Naive B cell (primary cell): ENCODE measurements around the gene GRIP1. TPM values are rescaled to one million over a fixed set of nuclear protein-coding genes. Genes with fewer than 3 reads are reported as not detected.

Experiments used
- ATAC-seq, 2 donors: fragments of 150-1000 bp; cut with Tn5 transposase; 2 replicates each; pipeline ENCODE4 v1.10.0; 2021; ENCODE audit warnings: low read depth in 2 of 2, mild to moderate bottlenecking in 2 of 2, moderate library complexity in 2 of 2
- DNase-seq: peaks from one replicate; pipeline ENCODE4 v3.0.0; 2022
- H3K27ac Mint-ChIP-seq, 6 donors: one replicate each; pipeline ENCODE4 v1.8.0; 2020 to 2022; ENCODE audit warnings: mild to moderate bottlenecking in 6 of 6, mixed read lengths in 6 of 6, moderate library complexity in 5 of 6, inconsistent platforms in 2 of 6
- H3K27me3 Mint-ChIP-seq, 3 donors: one replicate each; pipeline ENCODE4 v1.8.0; 2021 to 2022; ENCODE audit warnings: mixed read lengths in 3 of 3, mild to moderate bottlenecking in 1 of 3
- H3K36me3 Mint-ChIP-seq, 2 donors: one replicate each; pipeline ENCODE4 v1.8.0; 2020 to 2022; ENCODE audit warnings: mixed read lengths in 2 of 2, inconsistent platforms in 1 of 2, mild to moderate bottlenecking in 1 of 2
- H3K4me1 Mint-ChIP-seq, 3 donors: one replicate each; pipeline ENCODE4 v1.8.0; 2020 to 2022; ENCODE audit warnings: mixed read lengths in 3 of 3, inconsistent platforms in 1 of 3, mild to moderate bottlenecking in 1 of 3, moderate library complexity in 1 of 3
- H3K4me3 Mint-ChIP-seq, 8 donors: one replicate each; pipeline ENCODE4 v1.8.0; 2020 to 2022; ENCODE audit warnings: mild to moderate bottlenecking in 8 of 8, mixed read lengths in 8 of 8, moderate library complexity in 8 of 8, inconsistent platforms in 2 of 8
- H3K9me3 Mint-ChIP-seq, 7 donors: one replicate each; pipeline ENCODE4 v1.8.0; 2020 to 2022; ENCODE audit warnings: mixed read lengths in 7 of 7, mild to moderate bottlenecking in 5 of 7, inconsistent platforms in 2 of 7, moderate library complexity in 1 of 7
- polyA plus RNA-seq, 6 donors: library from polyadenylated mRNA; unstranded; fragments of 300-500 nt; fragmentation: Illumina TruSeq; gene quantifications; one replicate each; pipeline ENCODE4 v1.2.3, GENCODE V29; 2021; ENCODE audit warnings: low read depth in 6 of 6

GRIP1 gene
- polyA plus RNA-seq, 6 donors from 2014 or later, result 0.25 to 0.45 (median 0.44) TPM; not detected in 2

DNA sequence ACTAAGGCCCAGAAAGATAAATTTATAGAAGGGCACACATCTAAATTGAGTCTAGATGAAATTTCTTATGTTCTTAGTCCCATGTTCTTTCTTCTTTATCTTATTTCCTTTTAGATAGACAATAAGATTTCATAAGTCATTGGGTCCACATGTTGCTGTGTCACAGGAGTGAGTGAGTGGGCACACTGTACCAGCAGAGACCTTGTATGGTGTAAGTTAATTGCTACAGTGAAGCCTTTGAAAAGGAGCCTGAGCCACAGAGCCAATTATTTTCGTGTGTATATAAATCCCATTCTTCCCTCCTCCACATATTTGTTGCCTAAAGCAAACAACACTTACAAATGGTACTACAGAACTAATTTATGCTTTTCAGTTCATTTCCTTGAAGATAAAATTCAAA is 79.1 kb downstream of the GRIP1 start:
- ATAC-seq, result no peak
- Mint-ChIP-seq H3K9me3 (no peaks in the 10 kb centered on the region), H3K36me3 (no peaks in the 10 kb centered on the region), H3K4me1 (peaks cover 6 to 17% (median 6%) of the 10 kb centered on the region in 3 donors), H3K27ac (no peak overlapping the region), H3K4me3 (no peak overlapping the region), H3K27me3 (no peaks in the 10 kb centered on the region)
- DNase-seq, result no peak

GRCh38 chr12:66598608-66599007 is 80.3 kb downstream of the GRIP1 start:
- DNase-seq, result no peak
- no peaks in the 10 kb centered on the region for H3K36me3 Mint-ChIP-seq
- no peaks in the 10 kb centered on the region for H3K9me3 Mint-ChIP-seq

DNA sequence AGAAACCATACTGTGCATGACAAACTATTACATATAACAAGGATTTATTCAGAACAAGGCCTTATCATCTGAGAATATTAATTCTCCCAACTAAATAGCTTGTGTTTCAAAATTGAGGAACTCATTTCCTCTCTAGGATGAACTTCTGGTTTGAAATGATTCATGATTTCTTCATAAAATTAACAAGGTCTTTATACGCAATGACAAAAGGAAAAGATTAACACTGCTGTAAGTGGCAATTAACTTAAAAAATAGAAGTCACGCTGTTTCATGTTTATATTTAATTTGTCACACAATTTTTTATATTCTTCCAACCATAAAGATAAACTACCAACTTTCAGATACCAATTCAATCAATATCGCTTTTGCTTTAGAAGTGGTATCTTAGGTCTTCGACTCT is 80.8 kb downstream of the GRIP1 start:
- H3K36me3 Mint-ChIP-seq, result no peaks in the 10 kb centered on the region

More at GRCh38 chr12:66598608-66599007, 80.3 kb downstream of the GRIP1 start:
- H3K27ac Mint-ChIP-seq, result peak overlapping the region in 1 of 6 donors; percentile 21
- no peak for ATAC-seq
- no peaks in the 10 kb centered on the region for H3K27me3 Mint-ChIP-seq
- H3K4me3 Mint-ChIP-seq, result no peak overlapping the region
- H3K4me1 Mint-ChIP-seq, result peaks cover 6 to 17% (median 6%) of the 10 kb centered on the region in 3 donors

GRCh38 chr12:66596199-66596598 is 82.7 kb downstream of the GRIP1 start:
- DNase-seq (no peak), ATAC-seq (no peak)
- Mint-ChIP-seq H3K27ac (no peak overlapping the region), H3K27me3 (no peaks in the 10 kb centered on the region), H3K36me3 (no peaks in the 10 kb centered on the region), H3K4me3 (no peak overlapping the region), H3K9me3 (no peaks in the 10 kb centered on the region), H3K4me1 (peaks cover 6 to 17% (median 6%) of the 10 kb centered on the region in 3 donors)

More for the DNA sequence above, 80.8 kb downstream of the GRIP1 start:
- Mint-ChIP-seq H3K9me3 (no peaks in the 10 kb centered on the region), H3K27me3 (no peaks in the 10 kb centered on the region), H3K4me1 (peaks cover 6 to 17% (median 6%) of the 10 kb centered on the region in 3 donors), H3K4me3 (no peak overlapping the region), H3K27ac (peak overlapping the region in 1 of 6 donors; percentile 21)
- DNase-seq (no peak), ATAC-seq (no peak)

DNA sequence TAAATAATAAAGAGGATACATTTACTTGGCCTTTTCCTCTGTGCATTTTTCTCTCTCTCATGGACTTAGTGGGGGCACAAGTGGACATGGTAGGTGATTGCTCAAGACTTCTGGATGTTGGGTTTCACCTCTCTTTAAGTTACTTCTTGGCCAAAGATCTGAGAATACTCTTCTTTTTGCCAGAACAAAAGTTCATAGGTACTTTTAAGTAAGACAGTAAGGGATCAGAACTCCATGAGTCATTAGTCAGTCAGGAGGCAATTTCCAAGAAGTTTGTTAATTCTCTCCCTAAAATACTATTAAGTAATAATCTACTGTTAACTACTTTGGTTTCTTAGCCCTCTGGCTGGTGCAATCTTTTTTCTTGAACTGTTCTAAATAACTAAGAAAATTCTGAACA is 84.2 kb downstream of the GRIP1 start:
- Mint-ChIP-seq H3K27ac (no peak overlapping the region), H3K36me3 (no peaks in the 10 kb centered on the region), H3K4me1 (peaks cover 3 to 11% (median 6%) of the 10 kb centered on the region in 3 donors), H3K27me3 (no peaks in the 10 kb centered on the region), H3K4me3 (no peak overlapping the region), H3K9me3 (no peaks in the 10 kb centered on the region)
- DNase-seq (no peak), ATAC-seq (no peak)

GRCh38 chr12:66590275-66590985 is 88.4 kb downstream of the GRIP1 start:
- ATAC-seq (no peak), DNase-seq (no peak)
- Mint-ChIP-seq H3K36me3 (no peaks in the 10 kb centered on the region), H3K9me3 (no peaks in the 10 kb centered on the region), H3K4me1 (peaks cover 4 to 6% (median 5%) of the 10 kb centered on the region in 3 donors), H3K27ac (no peak overlapping the region), H3K4me3 (no peak overlapping the region), H3K27me3 (no peaks in the 10 kb centered on the region)

GRCh38 chr12:66589095-66589494 is 89.8 kb downstream of the GRIP1 start:
- H3K27me3 Mint-ChIP-seq, result no peaks in the 10 kb centered on the region
- peak overlapping the region in 1 of 6 donors; percentile 25 for H3K27ac Mint-ChIP-seq
- peaks cover 0 to 2% (median 0%) of the 10 kb centered on the region in 7 donors for H3K9me3 Mint-ChIP-seq
- no peaks in the 10 kb centered on the region for H3K36me3 Mint-ChIP-seq
- H3K4me1 Mint-ChIP-seq, result peaks cover 4 to 6% (median 5%) of the 10 kb centered on the region in 3 donors
- ATAC-seq (peak in 1 of 2 donors; percentile 21), DNase-seq (no peak)
- peak overlapping the region in 2 of 8 donors; percentile 5 to 43 for H3K4me3 Mint-ChIP-seq

- Mint-ChIP-seq H3K4me1 (peaks cover 4 to 6% (median 5%) of the 10 kb centered on the region in 3 donors), H3K9me3 (peaks cover 0 to 2% (median 0%) of the 10 kb centered on the region in 7 donors), H3K27me3 (no peaks in the 10 kb centered on the region), H3K36me3 (no peaks in the 10 kb centered on the region), H3K4me3 (no peak overlapping the region), H3K27ac (peak overlapping the region in 1 of 6 donors; percentile 32)
- ATAC-seq (no peak), DNase-seq (no peak)
Observed at GRCh38 chr12:66587912-66588311, 91.0 kb downstream of the GRIP1 start.

GRCh38 chr12:66584673-66585072 is 94.2 kb downstream of the GRIP1 start:
- Mint-ChIP-seq H3K4me3 (no peak overlapping the region), H3K4me1 (peaks cover 4 to 6% (median 5%) of the 10 kb centered on the region in 3 donors), H3K27ac (no peak overlapping the region), H3K9me3 (peaks cover 0 to 2% (median 0%) of the 10 kb centered on the region in 7 donors), H3K27me3 (no peaks in the 10 kb centered on the region), H3K36me3 (no peaks in the 10 kb centered on the region)
- DNase-seq, result no peak
- no peak for ATAC-seq

- H3K27ac Mint-ChIP-seq, result peak overlapping the region in 1 of 6 donors; percentile 53
- H3K4me1 Mint-ChIP-seq, result peaks cover 0 to 6% (median 0%) of the 10 kb centered on the region in 3 donors
- H3K9me3 Mint-ChIP-seq, result peaks cover 0 to 4% (median 0%) of the 10 kb centered on the region in 7 donors
- peaks cover 1 to 15% (median 13%) of the 10 kb centered on the region in 3 donors for H3K27me3 Mint-ChIP-seq
- ATAC-seq, result no peak
- no peak for DNase-seq
- H3K4me3 Mint-ChIP-seq, result no peak overlapping the region
- H3K36me3 Mint-ChIP-seq, result peaks cover 0 to under 1% of the 10 kb centered on the region in 2 donors
Observed at GRCh38 chr12:66573605-66574004, 105.3 kb downstream of the GRIP1 start.

DNA sequence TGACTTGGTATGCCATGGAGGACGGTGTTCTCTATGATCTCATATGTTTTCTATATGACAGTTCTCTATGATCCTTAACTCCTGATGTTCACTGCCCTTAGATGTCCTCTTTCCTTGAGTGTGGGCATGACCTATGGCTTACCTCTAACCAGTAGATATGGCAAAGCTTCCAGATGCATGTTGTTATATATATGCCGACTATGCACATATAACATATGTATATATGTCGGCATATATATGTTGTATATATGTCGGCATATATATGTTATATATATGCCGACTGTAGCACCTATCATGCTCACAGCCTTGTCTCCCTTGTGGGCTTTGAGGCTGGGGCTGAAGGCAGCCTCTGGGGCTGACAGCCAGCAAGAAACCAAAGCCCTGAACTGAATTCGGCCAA is 106.0 kb downstream of the GRIP1 start:
- peaks cover 0 to 4% (median 2%) of the 10 kb centered on the region in 7 donors for H3K9me3 Mint-ChIP-seq
- H3K36me3 Mint-ChIP-seq, result peaks cover 0 to 6% of the 10 kb centered on the region in 2 donors
- no peak overlapping the region for H3K4me3 Mint-ChIP-seq
- no peak overlapping the region for H3K27ac Mint-ChIP-seq
- H3K4me1 Mint-ChIP-seq, result peaks cover 0 to 6% (median 0%) of the 10 kb centered on the region in 3 donors
- no peak for DNase-seq
- H3K27me3 Mint-ChIP-seq, result peaks cover 5 to 20% (median 20%) of the 10 kb centered on the region in 3 donors
- ATAC-seq, result no peak

GRCh38 chr12:66571361-66571915 is 107.4 kb downstream of the GRIP1 start:
- Mint-ChIP-seq H3K27me3 (peaks cover 5 to 11% (median 11%) of the 10 kb centered on the region in 3 donors), H3K4me1 (no peaks in the 10 kb centered on the region)

GRCh38 chr12:66563220-66563619 is 115.7 kb downstream of the GRIP1 start:
- DNase-seq, result no peak
- Mint-ChIP-seq H3K27ac (no peak overlapping the region), H3K4me3 (no peak overlapping the region), H3K4me1 (no peaks in the 10 kb centered on the region), H3K27me3 (peaks cover under 1 to 17% (median 3%) of the 10 kb centered on the region in 3 donors), H3K36me3 (peaks cover 0 to 11% of the 10 kb centered on the region in 2 donors), H3K9me3 (peaks cover 9 to 39% (median 27%) of the 10 kb centered on the region in 7 donors)
- no peak for ATAC-seq

More at GRCh38 chr12:66571361-66571915, 107.4 kb downstream of the GRIP1 start:
- ATAC-seq (no peak), DNase-seq (no peak)
- Mint-ChIP-seq H3K36me3 (peaks cover 0 to 6% of the 10 kb centered on the region in 2 donors), H3K4me3 (no peak overlapping the region), H3K9me3 (peaks cover 0 to 4% (median 0%) of the 10 kb centered on the region in 7 donors), H3K27ac (no peak overlapping the region)

- Mint-ChIP-seq H3K36me3 (peaks cover 0 to 9% of the 10 kb centered on the region in 2 donors), H3K4me1 (peaks cover 0 to 4% (median 0%) of the 10 kb centered on the region in 3 donors), H3K27me3 (peaks cover 0 to 45% (median 11%) of the 10 kb centered on the region in 3 donors), H3K4me3 (no peak overlapping the region), H3K9me3 (peaks cover 0 to 14% (median 9%) of the 10 kb centered on the region in 7 donors), H3K27ac (no peak overlapping the region)
- no peak for DNase-seq
- ATAC-seq, result no peak
Observed at GRCh38 chr12:66555113-66555512, 123.8 kb downstream of the GRIP1 start.
